Natural killer cell (primary cell): ENCODE measurements around the gene SCGB2A2. TPM values are rescaled to one million over a fixed set of nuclear protein-coding genes. Genes with fewer than 3 reads are reported as not detected.

Experiments used
- ATAC-seq, 3 donors: fragments of 150-1000 bp in 2 of 3; fragments of 200-7000 bp in 1 of 3; cut with Tn5 transposase; 1 replicate in 1 of 3; 2 replicates in 2 of 3; pipeline ENCODE4 v1.10.0; 2021; ENCODE audit warnings: mild to moderate bottlenecking in 2 of 3, moderate library complexity in 2 of 3
- DNase-seq, 2 donors: peaks; one replicate each; pipeline versions ENCODE4 v3.0.0 to v3.0.0-alpha.2; 2013 to 2021; ENCODE audit warnings: mixed read lengths in 1 of 2
- H3K27ac ChIP-seq: one replicate; pipeline ENCODE4 v1.5.1; 2013; ENCODE audit warnings: mild to moderate bottlenecking, low read length
- H3K27me3 ChIP-seq: one replicate; pipeline ENCODE4 v1.6.1; 2013; ENCODE audit warnings: low read length; ENCODE audit not compliant: control insufficient read depth, insufficient read depth
- H3K36me3 ChIP-seq: one replicate; pipeline ENCODE4 v1.6.1; 2013; ENCODE audit warnings: low read length; ENCODE audit not compliant: control insufficient read depth, insufficient read depth
- H3K4me1 ChIP-seq: one replicate; pipeline ENCODE4 v1.6.1; 2013; ENCODE audit warnings: low read length; ENCODE audit not compliant: control insufficient read depth, insufficient read depth
- H3K4me3 ChIP-seq: one replicate; pipeline ENCODE4 v1.5.1; 2013; ENCODE audit warnings: low read length
- H3K9me3 ChIP-seq: one replicate; pipeline ENCODE4 v1.6.1; 2013; ENCODE audit warnings: low read length; ENCODE audit not compliant: control insufficient read depth, insufficient read depth
- H3K27ac Mint-ChIP-seq, 2 donors: one replicate each; pipeline ENCODE4 v1.8.0; 2022; ENCODE audit warnings: mild to moderate bottlenecking in 2 of 2, mixed read lengths in 2 of 2, moderate library complexity in 1 of 2
- H3K27me3 Mint-ChIP-seq, 2 donors: one replicate each; pipeline ENCODE4 v1.8.0; 2022; ENCODE audit warnings: low read depth in 2 of 2, mixed read lengths in 2 of 2
- H3K36me3 Mint-ChIP-seq: one replicate; pipeline ENCODE4 v1.8.0; 2022; ENCODE audit warnings: mixed read lengths
- H3K4me1 Mint-ChIP-seq, 2 donors: one replicate each; pipeline ENCODE4 v1.8.0; 2022; ENCODE audit warnings: mixed read lengths in 2 of 2
- H3K4me3 Mint-ChIP-seq: one replicate; pipeline ENCODE4 v1.8.0; 2022; ENCODE audit warnings: mild to moderate bottlenecking, moderate library complexity, mixed read lengths
- H3K9me3 Mint-ChIP-seq, 2 donors: one replicate each; pipeline ENCODE4 v1.8.0; 2022; ENCODE audit warnings: mixed read lengths in 2 of 2
- WGBS: methylation state at CpG from one replicate; pipeline ENCODE4 v1.1.7; 2013; ENCODE audit warnings: missing lambda C conversion rate; ENCODE audit not compliant: insufficient coverage; 5-methylcytosine and 5-hydroxymethylcytosine counted together
- intact Hi-C: fragments of 100-400 bp; cut with micrococcal nuclease; formaldehyde crosslinking; loops from one replicate; pipeline ENCODE4 v1.14.2; 2022
- total RNA-seq, 4 donors: library from RNA; stranded (reverse); fragments of 120-200 nt in 1 of 4; gene quantifications; one replicate each; pipeline versions ENCODE4 v1.2.3 to v1.2.4, GENCODE V29; 2013 to 2022
- TF ChIP-seq, protein P1 (sequence below): fragments of 200-600 bp; IDR thresholded peaks from one replicate; pipeline ENCODE4 v1.8.0; 2022; ENCODE audit warnings: antibody characterized with exemption

The SCGB2A2 gene
- total RNA-seq, 3 donors from 2014 or later (not counting 1 experiment from before 2014, with no cell fraction given), result not detected

- no peaks in the 10 kb centered on the region for H3K9me3 ChIP-seq
- no peak overlapping the region for H3K4me3 ChIP-seq
- Mint-ChIP-seq H3K4me3 (no peak overlapping the region), H3K9me3 (no peaks in the 10 kb centered on the region), H3K36me3 (no peaks in the 10 kb centered on the region), H3K4me1 (no peaks in the 10 kb centered on the region), H3K27ac (no peak overlapping the region), H3K27me3 (peaks cover 30 to 40% of the 10 kb centered on the region in 2 donors)
- H3K36me3 ChIP-seq, result no peaks in the 10 kb centered on the region
- H3K27me3 ChIP-seq, result peaks cover 5% of the 10 kb centered on the region
- ATAC-seq (no peak), DNase-seq (no peak)
- no peak overlapping the region for H3K27ac ChIP-seq
- intact Hi-C loops, result no loop called here
- WGBS, result 75% methylated on average over 1 of the region's 2 CpGs
- TF ChIP-seq, protein P1, sequence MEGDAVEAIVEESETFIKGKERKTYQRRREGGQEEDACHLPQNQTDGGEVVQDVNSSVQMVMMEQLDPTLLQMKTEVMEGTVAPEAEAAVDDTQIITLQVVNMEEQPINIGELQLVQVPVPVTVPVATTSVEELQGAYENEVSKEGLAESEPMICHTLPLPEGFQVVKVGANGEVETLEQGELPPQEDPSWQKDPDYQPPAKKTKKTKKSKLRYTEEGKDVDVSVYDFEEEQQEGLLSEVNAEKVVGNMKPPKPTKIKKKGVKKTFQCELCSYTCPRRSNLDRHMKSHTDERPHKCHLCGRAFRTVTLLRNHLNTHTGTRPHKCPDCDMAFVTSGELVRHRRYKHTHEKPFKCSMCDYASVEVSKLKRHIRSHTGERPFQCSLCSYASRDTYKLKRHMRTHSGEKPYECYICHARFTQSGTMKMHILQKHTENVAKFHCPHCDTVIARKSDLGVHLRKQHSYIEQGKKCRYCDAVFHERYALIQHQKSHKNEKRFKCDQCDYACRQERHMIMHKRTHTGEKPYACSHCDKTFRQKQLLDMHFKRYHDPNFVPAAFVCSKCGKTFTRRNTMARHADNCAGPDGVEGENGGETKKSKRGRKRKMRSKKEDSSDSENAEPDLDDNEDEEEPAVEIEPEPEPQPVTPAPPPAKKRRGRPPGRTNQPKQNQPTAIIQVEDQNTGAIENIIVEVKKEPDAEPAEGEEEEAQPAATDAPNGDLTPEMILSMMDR, result no peak
- H3K4me1 ChIP-seq, result no peaks in the 10 kb centered on the region
These were observed 33.8 kb upstream of the SCGB2A2 start for GRCh38 chr11:62236187-62236586.

DNA sequence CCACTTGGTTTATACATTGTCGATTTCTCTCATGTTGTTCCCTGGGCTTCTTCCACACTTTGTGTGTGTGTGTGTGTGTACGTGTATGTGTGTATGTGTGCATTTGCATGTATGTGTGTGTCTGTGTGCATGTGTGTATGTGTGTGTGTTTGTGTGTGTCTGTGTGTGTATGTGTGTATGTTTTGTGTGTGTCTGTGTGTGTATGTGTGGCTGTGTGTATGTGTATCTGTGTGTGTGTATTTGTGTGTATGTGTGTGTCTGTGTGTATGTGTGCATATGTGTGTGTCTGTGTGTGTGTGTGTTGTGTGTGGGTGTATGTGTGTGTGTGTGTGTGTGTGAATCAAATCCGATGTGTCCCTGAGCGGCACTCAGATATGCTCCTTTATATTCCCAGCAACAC lies 32.5 kb upstream of the SCGB2A2 start:
- TF ChIP-seq, protein P1, result no peak
- no peaks in the 10 kb centered on the region for H3K9me3 Mint-ChIP-seq
- no peaks in the 10 kb centered on the region for H3K9me3 ChIP-seq
- no peaks in the 10 kb centered on the region for H3K36me3 Mint-ChIP-seq
- peaks cover 30 to 39% of the 10 kb centered on the region in 2 donors for H3K27me3 Mint-ChIP-seq
- intact Hi-C loops, result no loop called here
- H3K27me3 ChIP-seq, result peaks cover 12% of the 10 kb centered on the region
- H3K27ac ChIP-seq, result no peak overlapping the region
- no peak for DNase-seq
- H3K27ac Mint-ChIP-seq, result no peak overlapping the region
- no peaks in the 10 kb centered on the region for H3K36me3 ChIP-seq
- 48% methylated on average over 2 of the region's 4 CpGs for WGBS
- H3K4me3 Mint-ChIP-seq, result no peak overlapping the region
- no peaks in the 10 kb centered on the region for H3K4me1 ChIP-seq
- ATAC-seq, result peak in 1 of 3 donors; percentile 41
- no peak overlapping the region for H3K4me3 ChIP-seq
- H3K4me1 Mint-ChIP-seq, result no peaks in the 10 kb centered on the region

- H3K36me3 Mint-ChIP-seq, result no peaks in the 10 kb centered on the region
- H3K4me3 ChIP-seq, result no peak overlapping the region
- no peaks in the 10 kb centered on the region for H3K4me1 ChIP-seq
- H3K36me3 ChIP-seq, result no peaks in the 10 kb centered on the region
- H3K27me3 ChIP-seq, result peaks cover 12% of the 10 kb centered on the region
- H3K9me3 Mint-ChIP-seq, result no peaks in the 10 kb centered on the region
- ATAC-seq (no peak), DNase-seq (no peak)
- WGBS, result 85% methylated on average over 2 of the region's 4 CpGs
- H3K4me1 Mint-ChIP-seq, result no peaks in the 10 kb centered on the region
- no peaks in the 10 kb centered on the region for H3K9me3 ChIP-seq
- no peak overlapping the region for H3K27ac ChIP-seq
- TF ChIP-seq, protein P1, result no peak
- intact Hi-C loops, result no loop called here
- H3K27ac Mint-ChIP-seq, result no peak overlapping the region
- peaks cover 27 to 38% of the 10 kb centered on the region in 2 donors for H3K27me3 Mint-ChIP-seq
- H3K4me3 Mint-ChIP-seq, result no peak overlapping the region
These were observed 31.8 kb upstream of the SCGB2A2 start for GRCh38 chr11:62238151-62238550.

DNA sequence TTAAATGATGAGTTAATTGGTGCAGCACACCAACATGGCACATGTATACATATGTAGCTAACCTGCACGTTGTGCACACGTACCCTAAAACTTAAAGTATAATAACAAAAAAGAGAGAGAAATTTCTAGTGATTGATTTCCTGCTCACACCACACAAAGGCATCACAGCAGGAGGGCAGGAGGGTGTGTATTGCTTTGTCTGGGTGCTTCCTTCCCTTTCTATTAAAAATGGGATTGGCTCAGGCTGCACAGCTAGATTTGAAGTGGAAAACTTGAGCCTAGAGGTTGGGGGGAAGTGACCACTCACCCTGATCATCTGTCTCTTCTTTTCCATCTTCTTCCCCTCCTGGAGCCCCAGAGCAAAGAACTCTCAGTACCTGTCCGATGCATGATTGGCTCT lies 28.9 kb upstream of the SCGB2A2 start:
- no peak overlapping the region for H3K4me3 Mint-ChIP-seq
- no peaks in the 10 kb centered on the region for H3K4me1 Mint-ChIP-seq
- Histone ChIP-seq H3K9me3 (no peaks in the 10 kb centered on the region), H3K36me3 (no peaks in the 10 kb centered on the region), H3K4me1 (no peaks in the 10 kb centered on the region), H3K27me3 (peaks cover 12% of the 10 kb centered on the region), H3K27ac (no peak overlapping the region), H3K4me3 (no peak overlapping the region)
- TF ChIP-seq, protein P1, result no peak
- peaks cover 14 to 29% of the 10 kb centered on the region in 2 donors for H3K27me3 Mint-ChIP-seq
- no peak for ATAC-seq
- no peaks in the 10 kb centered on the region for H3K36me3 Mint-ChIP-seq
- intact Hi-C loops, result no loop called here
- no peak for DNase-seq
- 92% methylated on average over 1 of the region's 3 CpGs for WGBS
- no peaks in the 10 kb centered on the region for H3K9me3 Mint-ChIP-seq
- no peak overlapping the region for H3K27ac Mint-ChIP-seq
